Astrocyte (in vitro differentiated cells and primary cell): Measurements from ENCODE around the gene SBF2. TPM values are rescaled to one million over a fixed set of nuclear protein-coding genes. Genes with fewer than 3 reads are reported as not detected.

Source experiments
- DNase-seq: peaks from one replicate; pipeline ENCODE4 v3.0.0-alpha.2; 2010; ENCODE audit warnings: low read depth
- FAIRE-seq: peaks from 2 replicates; lab custom pipeline; 2011; peaks lifted over from hg19 to GRCh38; lab: Jason Lieb, UNC
- H2AFZ ChIP-seq: 2 replicates; pipeline ENCODE4 v1.6.0; 2012; ENCODE audit warnings: low read depth, low read length, inconsistent platforms
- H3K27ac ChIP-seq: 2 replicates; pipeline ENCODE4 v1.5.1; 2011; ENCODE audit warnings: low read depth, low read length, inconsistent platforms
- H3K27me3 ChIP-seq: 2 replicates; pipeline ENCODE4 v1.6.0; 2011; ENCODE audit warnings: low read length, inconsistent platforms; ENCODE audit not compliant: insufficient read depth
- H3K36me3 ChIP-seq: 2 replicates; pipeline ENCODE4 v1.5.1; 2011; ENCODE audit warnings: low read length, inconsistent platforms; ENCODE audit not compliant: insufficient read depth
- H3K4me1 ChIP-seq: 2 replicates; pipeline ENCODE4 v1.5.1; 2011; ENCODE audit warnings: low read length, inconsistent platforms; ENCODE audit not compliant: insufficient read depth
- H3K4me2 ChIP-seq: 2 replicates; pipeline ENCODE4 v1.6.0; 2012; ENCODE audit warnings: low read length, inconsistent platforms
- H3K4me3 ChIP-seq: 2 replicates; pipeline ENCODE4 v1.5.1; 2011; ENCODE audit warnings: low read depth, mild to moderate bottlenecking, low read length, inconsistent platforms; ENCODE audit not compliant: insufficient read depth
- H3K79me2 ChIP-seq: 2 replicates; pipeline ENCODE4 v1.6.0; 2012; ENCODE audit warnings: mild to moderate bottlenecking, low read length, inconsistent platforms; ENCODE audit not compliant: insufficient read depth
- H3K9ac ChIP-seq: 2 replicates; pipeline ENCODE4 v1.6.0; 2012; ENCODE audit warnings: mild to moderate bottlenecking, low read length, inconsistent platforms
- H3K9me3 ChIP-seq: 2 replicates; pipeline ENCODE4 v1.5.1; 2012; ENCODE audit warnings: low read depth, mild to moderate bottlenecking, low read length, inconsistent platforms; ENCODE audit not compliant: insufficient read depth
- H4K20me1 ChIP-seq: 2 replicates; pipeline ENCODE4 v1.6.0; 2012; ENCODE audit warnings: low read length, inconsistent platforms; ENCODE audit not compliant: insufficient read depth
- H3K27ac Mint-ChIP-seq: one replicate; pipeline ENCODE4 v1.8.0; 2021; ENCODE audit warnings: mild to moderate bottlenecking, mixed read lengths; ENCODE audit not compliant: unreplicated experiment
- H3K27me3 Mint-ChIP-seq: one replicate; pipeline ENCODE4 v1.8.0; 2021; ENCODE audit warnings: low read depth, mixed read lengths; ENCODE audit not compliant: unreplicated experiment
- H3K36me3 Mint-ChIP-seq: one replicate; pipeline ENCODE4 v1.8.0; 2021; ENCODE audit warnings: low read depth, mixed read lengths; ENCODE audit not compliant: unreplicated experiment
- H3K4me1 Mint-ChIP-seq: one replicate; pipeline ENCODE4 v1.8.0; 2021; ENCODE audit warnings: low read depth, mixed read lengths; ENCODE audit not compliant: unreplicated experiment
- H3K4me3 Mint-ChIP-seq: one replicate; pipeline ENCODE4 v1.8.0; 2021; ENCODE audit warnings: mild to moderate bottlenecking, moderate library complexity, mixed read lengths; ENCODE audit not compliant: unreplicated experiment
- H3K9me3 Mint-ChIP-seq: one replicate; pipeline ENCODE4 v1.8.0; 2021; ENCODE audit warnings: mild to moderate bottlenecking, mixed read lengths; ENCODE audit not compliant: unreplicated experiment
- CTCF ChIP-seq: IDR thresholded peaks from 2 replicates; pipeline ENCODE4 v1.5.1; 2011; ENCODE audit warnings: low read depth, mild to moderate bottlenecking, inconsistent platforms, low read length, moderate library complexity; ENCODE audit not compliant: insufficient read depth
- EZH2 ChIP-seq: IDR thresholded peaks from 2 replicates; pipeline ENCODE4 v1.6.1; 2012; ENCODE audit warnings: mild to moderate bottlenecking, low read length, inconsistent platforms; ENCODE audit not compliant: insufficient read depth
- total RNA-seq: library from RNA; stranded (reverse); gene quantifications from 2 replicates; pipeline ENCODE4 v1.2.1, GENCODE V29; 2021

SBF2 gene
- total RNA-seq, 1 donor from 2014 or later = 50.0 TPM

- Histone ChIP-seq H3K27me3 (no peaks in the 10 kb centered on the region), H3K4me1 (peaks cover 9% of the 10 kb centered on the region), H3K27ac (peak overlapping the region; percentile 15), H3K9me3 (no peaks in the 10 kb centered on the region), H2AFZ (no peak overlapping the region), H3K4me2 (no peak overlapping the region), H3K36me3 (peaks cover 3% of the 10 kb centered on the region), H3K4me3 (no peak overlapping the region), H3K79me2 (no peaks in the 10 kb centered on the region), H3K9ac (no peak overlapping the region), H4K20me1 (no peaks in the 10 kb centered on the region)
- DNase-seq (peak; percentile 98), FAIRE-seq (no peak)
- Mint-ChIP-seq H3K4me1 (peaks cover 30% of the 10 kb centered on the region), H3K36me3 (peaks cover 24% of the 10 kb centered on the region), H3K4me3 (peak overlapping the region; percentile 34), H3K27ac (peak overlapping the region; percentile 47), H3K27me3 (no peaks in the 10 kb centered on the region), H3K9me3 (no peaks in the 10 kb centered on the region)
- TF ChIP-seq CTCF (no peak), EZH2 (no peak)
Measured at GRCh38 chr11:9787981-9788521, 506.0 kb downstream of the SBF2 start.

- TF ChIP-seq EZH2 (no peak), CTCF (no peak)
- H3K4me2 ChIP-seq = no peak overlapping the region
- H3K36me3 Mint-ChIP-seq = peaks cover 25% of the 10 kb centered on the region
- H3K9ac ChIP-seq = no peak overlapping the region
- H3K27me3 ChIP-seq = no peaks in the 10 kb centered on the region
- no peak overlapping the region for H3K27ac Mint-ChIP-seq
- H3K27me3 Mint-ChIP-seq = no peaks in the 10 kb centered on the region
- no peak overlapping the region for H3K4me3 Mint-ChIP-seq
- H4K20me1 ChIP-seq = no peaks in the 10 kb centered on the region
- no peaks in the 10 kb centered on the region for H3K79me2 ChIP-seq
- no peak for FAIRE-seq
- no peaks in the 10 kb centered on the region for H3K9me3 ChIP-seq
- peaks cover 30% of the 10 kb centered on the region for H3K4me1 Mint-ChIP-seq
- H3K4me3 ChIP-seq = no peak overlapping the region
- H3K27ac ChIP-seq = peak overlapping the region; percentile 15
- peaks cover 3% of the 10 kb centered on the region for H3K36me3 ChIP-seq
- peak; percentile 51 for DNase-seq
- H2AFZ ChIP-seq = no peak overlapping the region
- peaks cover 9% of the 10 kb centered on the region for H3K4me1 ChIP-seq
- H3K9me3 Mint-ChIP-seq = no peaks in the 10 kb centered on the region
Measured at GRCh38 chr11:9787260-9787659, 506.8 kb downstream of the SBF2 start.

DNA sequence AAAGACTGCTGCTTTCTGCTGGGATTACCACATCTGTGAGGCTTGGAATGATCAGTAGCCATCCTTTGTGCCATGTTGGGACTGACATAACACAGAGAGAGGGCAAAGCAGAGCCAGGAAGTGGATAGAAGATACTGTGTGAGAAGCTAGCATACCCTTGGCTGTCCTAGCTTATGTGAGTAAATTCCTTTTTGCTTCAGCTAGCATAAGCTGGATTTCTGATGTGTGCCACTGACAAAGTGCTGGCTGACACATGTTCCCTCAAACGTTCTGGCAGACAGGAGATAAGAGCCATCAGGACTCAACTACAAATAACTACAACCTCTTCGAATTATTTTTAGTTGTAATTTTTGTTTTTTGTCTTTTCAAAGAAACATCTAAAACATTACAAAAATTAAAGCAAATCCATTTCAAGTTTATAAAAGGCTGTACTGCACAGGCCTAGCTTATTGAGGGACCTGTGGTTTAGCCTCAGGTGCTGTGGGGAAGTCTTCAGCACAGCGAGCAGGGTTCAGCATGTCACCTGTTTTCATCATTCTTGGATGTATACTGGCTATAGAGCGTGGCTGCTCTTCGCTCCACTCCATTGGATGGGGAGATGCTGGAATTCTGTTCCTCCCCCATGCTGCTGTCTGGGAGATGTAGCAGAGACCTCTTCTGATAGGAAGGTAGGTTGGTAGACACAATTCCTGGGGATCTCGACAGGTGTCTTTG lies 509.3 kb downstream of the SBF2 start:
- peaks cover 30% of the 10 kb centered on the region for H3K4me1 Mint-ChIP-seq
- TF ChIP-seq EZH2 (no peak), CTCF (no peak)
- H3K27ac ChIP-seq = no peak overlapping the region

More for the DNA sequence above, 509.3 kb downstream of the SBF2 start:
- peaks cover 38% of the 10 kb centered on the region for H3K36me3 Mint-ChIP-seq
- Histone ChIP-seq H4K20me1 (no peaks in the 10 kb centered on the region), H3K4me2 (no peak overlapping the region), H3K4me1 (peaks cover 9% of the 10 kb centered on the region), H3K79me2 (no peaks in the 10 kb centered on the region), H3K9me3 (no peaks in the 10 kb centered on the region), H3K27me3 (no peaks in the 10 kb centered on the region), H2AFZ (no peak overlapping the region), H3K36me3 (peaks cover 15% of the 10 kb centered on the region), H3K9ac (no peak overlapping the region), H3K4me3 (no peak overlapping the region)
- no peak overlapping the region for H3K4me3 Mint-ChIP-seq
- no peaks in the 10 kb centered on the region for H3K27me3 Mint-ChIP-seq
- DNase-seq (no peak), FAIRE-seq (no peak)
- no peak overlapping the region for H3K27ac Mint-ChIP-seq
- no peaks in the 10 kb centered on the region for H3K9me3 Mint-ChIP-seq
